Hepatocyte (in vitro differentiated cells): ENCODE data around the gene GPC5.

Experiments
- EZH2 ChIP-seq: fragments of 200-600 bp; sonication (generic); IDR thresholded peaks from 2 replicates; pipeline ENCODE4 v1.6.1; 2016; ENCODE audit warnings: antibody characterized with exemption, mild to moderate bottlenecking, borderline replicate concordance
- TF ChIP-seq, protein P1 (sequence below): fragments of 200-600 bp; sonication (generic); IDR thresholded peaks from 2 replicates; pipeline ENCODE4 v1.5.1; 2016; ENCODE audit warnings: antibody characterized with exemption, mild to moderate bottlenecking; ENCODE audit not compliant: poor library complexity

DNA sequence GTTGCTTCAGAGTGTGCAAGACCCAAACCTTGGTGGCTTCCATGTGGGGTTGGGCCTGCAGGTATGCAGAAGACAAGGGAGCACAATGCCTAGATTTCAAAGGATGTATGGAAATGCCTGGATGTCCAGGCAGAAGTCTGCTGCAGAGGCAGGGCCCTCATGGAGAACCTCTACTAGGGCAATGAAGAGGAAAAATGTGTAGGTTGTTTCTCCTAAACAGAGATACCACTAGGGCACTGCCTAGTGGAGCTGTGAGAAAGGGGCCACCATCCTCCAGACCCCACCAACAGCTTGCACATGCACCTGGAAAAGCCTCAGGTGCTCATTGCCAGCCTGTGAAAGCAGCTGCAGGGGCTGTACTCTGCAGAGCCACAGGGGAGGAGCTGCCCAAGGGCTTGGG lies 1295.6 kb downstream of the GPC5 start:
- TF ChIP-seq, protein P1, sequence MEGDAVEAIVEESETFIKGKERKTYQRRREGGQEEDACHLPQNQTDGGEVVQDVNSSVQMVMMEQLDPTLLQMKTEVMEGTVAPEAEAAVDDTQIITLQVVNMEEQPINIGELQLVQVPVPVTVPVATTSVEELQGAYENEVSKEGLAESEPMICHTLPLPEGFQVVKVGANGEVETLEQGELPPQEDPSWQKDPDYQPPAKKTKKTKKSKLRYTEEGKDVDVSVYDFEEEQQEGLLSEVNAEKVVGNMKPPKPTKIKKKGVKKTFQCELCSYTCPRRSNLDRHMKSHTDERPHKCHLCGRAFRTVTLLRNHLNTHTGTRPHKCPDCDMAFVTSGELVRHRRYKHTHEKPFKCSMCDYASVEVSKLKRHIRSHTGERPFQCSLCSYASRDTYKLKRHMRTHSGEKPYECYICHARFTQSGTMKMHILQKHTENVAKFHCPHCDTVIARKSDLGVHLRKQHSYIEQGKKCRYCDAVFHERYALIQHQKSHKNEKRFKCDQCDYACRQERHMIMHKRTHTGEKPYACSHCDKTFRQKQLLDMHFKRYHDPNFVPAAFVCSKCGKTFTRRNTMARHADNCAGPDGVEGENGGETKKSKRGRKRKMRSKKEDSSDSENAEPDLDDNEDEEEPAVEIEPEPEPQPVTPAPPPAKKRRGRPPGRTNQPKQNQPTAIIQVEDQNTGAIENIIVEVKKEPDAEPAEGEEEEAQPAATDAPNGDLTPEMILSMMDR = no peak
- TF ChIP-seq EZH2 = no peak
